ENCODE data around the gene IL24. TPM values are rescaled to one million over a fixed set of nuclear protein-coding genes. Genes with fewer than 3 reads are reported as not detected.

Gene IL24
- total RNA-seq, 1 donor from 2014 or later, result not detected

- H3K27ac Mint-ChIP-seq, result no peak overlapping the region
- Histone ChIP-seq H3K36me3 (no peaks in the 10 kb centered on the region), H3K9me3 (ENCODE audit: low read depth) (peaks cover 3% of the 10 kb centered on the region), H3K9ac (no peak overlapping the region), H3K79me2 (ENCODE audit: low read depth) (no peaks in the 10 kb centered on the region), H3K4me3 (no peak overlapping the region), H3K4me1 (no peaks in the 10 kb centered on the region), H2AFZ (replicated peaks) (no peak overlapping the region), H3F3A (ENCODE audit: low read depth) (no peaks in the 10 kb centered on the region), H4K20me1 (ENCODE audit: low read depth) (no peaks in the 10 kb centered on the region), H3K4me2 (no peak overlapping the region), H3K27ac (no peak overlapping the region), H3K27me3 (no peaks in the 10 kb centered on the region)
- H3K4me3 Mint-ChIP-seq, result no peak overlapping the region
- no peaks in the 10 kb centered on the region for H3K4me1 Mint-ChIP-seq
- no peak for DNase-seq (ENCODE audit: low spot score)
- no peaks in the 10 kb centered on the region for H3K36me3 Mint-ChIP-seq
- no peaks in the 10 kb centered on the region for H3K9me3 Mint-ChIP-seq
- H3K27me3 Mint-ChIP-seq (ENCODE audit: insufficient read depth, low read depth), result no peaks in the 10 kb centered on the region
- no peak for TF ChIP-seq CTCF (IDR thresholded peaks at IDR 0.05)
- TF ChIP-seq EZH2phosphoT487 (IDR thresholded peaks at IDR 0.05), result no peak
- no peak for TF ChIP-seq EZH2 (IDR thresholded peaks at IDR 0.05)
Observed at GRCh38 chr1:206883876-206884275, 13.4 kb upstream of the IL24 start.

GRCh38 chr1:206885341-206886060, 11.7 kb upstream of the IL24 start:
- TF ChIP-seq EZH2 (IDR thresholded peaks at IDR 0.05) (no peak), EZH2phosphoT487 (IDR thresholded peaks at IDR 0.05) (no peak), CTCF (IDR thresholded peaks at IDR 0.05) (no peak)
- H3K9me3 Mint-ChIP-seq, result no peaks in the 10 kb centered on the region

GRCh38 chr1:206886831-206887230, 10.4 kb upstream of the IL24 start:
- no peaks in the 10 kb centered on the region for H3K4me1 Mint-ChIP-seq
- H3K27me3 ChIP-seq, result no peaks in the 10 kb centered on the region
- H3K27ac ChIP-seq, result no peak overlapping the region
- no peak overlapping the region for H3K9ac ChIP-seq
- DNase-seq (ENCODE audit: low spot score), result no peak
- H3K4me3 Mint-ChIP-seq, result no peak overlapping the region
- no peaks in the 10 kb centered on the region for H3K9me3 Mint-ChIP-seq
- no peak overlapping the region for H3K4me2 ChIP-seq
- H2AFZ ChIP-seq (replicated peaks), result no peak overlapping the region
- H3K36me3 ChIP-seq, result no peaks in the 10 kb centered on the region
- H3K27ac Mint-ChIP-seq, result no peak overlapping the region
- H4K20me1 ChIP-seq (ENCODE audit: low read depth), result no peaks in the 10 kb centered on the region
- no peaks in the 10 kb centered on the region for H3K36me3 Mint-ChIP-seq
- TF ChIP-seq EZH2phosphoT487 (IDR thresholded peaks at IDR 0.05), result no peak
- no peak for TF ChIP-seq CTCF (IDR thresholded peaks at IDR 0.05)
- TF ChIP-seq EZH2 (IDR thresholded peaks at IDR 0.05), result no peak
- peaks cover 2% of the 10 kb centered on the region for H3K27me3 Mint-ChIP-seq (ENCODE audit: insufficient read depth, low read depth)
- no peaks in the 10 kb centered on the region for H3K79me2 ChIP-seq (ENCODE audit: low read depth)
- H3K9me3 ChIP-seq (ENCODE audit: low read depth), result no peaks in the 10 kb centered on the region
- H3K4me1 ChIP-seq, result no peaks in the 10 kb centered on the region
- H3K4me3 ChIP-seq, result no peak overlapping the region
- no peaks in the 10 kb centered on the region for H3F3A ChIP-seq (ENCODE audit: low read depth)

More at GRCh38 chr1:206885341-206886060, 11.7 kb upstream of the IL24 start:
- H3F3A ChIP-seq (ENCODE audit: low read depth), result no peaks in the 10 kb centered on the region
- H3K4me1 ChIP-seq, result no peaks in the 10 kb centered on the region
- H3K36me3 ChIP-seq, result no peaks in the 10 kb centered on the region
- H3K9me3 ChIP-seq (ENCODE audit: low read depth), result no peaks in the 10 kb centered on the region
- H3K4me3 ChIP-seq, result no peak overlapping the region
- no peak overlapping the region for H3K4me2 ChIP-seq
- Mint-ChIP-seq H3K27ac (peak overlapping the region; percentile 43), H3K4me3 (no peak overlapping the region), H3K27me3 (ENCODE audit: insufficient read depth, low read depth) (no peaks in the 10 kb centered on the region), H3K36me3 (no peaks in the 10 kb centered on the region), H3K4me1 (no peaks in the 10 kb centered on the region)
- no peaks in the 10 kb centered on the region for H3K27me3 ChIP-seq
- H3K79me2 ChIP-seq (ENCODE audit: low read depth), result no peaks in the 10 kb centered on the region
- H3K27ac ChIP-seq, result no peak overlapping the region
- H4K20me1 ChIP-seq (ENCODE audit: low read depth), result no peaks in the 10 kb centered on the region
- DNase-seq (ENCODE audit: low spot score), result no peak
- H3K9ac ChIP-seq, result no peak overlapping the region
- H2AFZ ChIP-seq (replicated peaks), result no peak overlapping the region
